ENCODE results near the gene RAP1GAP2.
A peak's percentile ranks its signal among the peaks of the same experiment; 100 is the strongest.
"Not testable (repeated sequence)": the region's sequence is repeated elsewhere in the genome, so short reads cannot be mapped to it uniquely, and the experiment has no call there.

RAP1GAP2 gene

GRCh38 chr17:2796164-2797125, at the start of gene RAP1GAP2:
TSS of gene RAP1GAP2 (plus strand) at chr17:2796438. CDS start at chr17:2796528, 90 bp downstream.
- DNase-seq (ENCODE audit: insufficient read length, low spot score) (no peak), FAIRE-seq (no peak)

GRCh38 chr17:2749058-2749783, 47.0 kb upstream of the RAP1GAP2 start, which contains the start of gene CCDC92B:
TSS of gene CCDC92B (minus strand) at chr17:2749652. CDS start at chr17:2735145, 14,507 bp downstream.
- DNase-seq (ENCODE audit: insufficient read length, low spot score) = no peak
- FAIRE-seq = no peak

- FAIRE-seq = peak; percentile 90
Observed at GRCh38 chr17:2749784-2750181, 46.5 kb upstream of the RAP1GAP2 start.

GRCh38 chr17:2750721-2751120, 45.5 kb upstream of the RAP1GAP2 start:
- FAIRE-seq (no peak), DNase-seq (ENCODE audit: insufficient read length, low spot score) (no peak)

More at GRCh38 chr17:2749784-2750181, 46.5 kb upstream of the RAP1GAP2 start:
- DNase-seq (ENCODE audit: insufficient read length, low spot score) = peak; percentile 91

GRCh38 chr17:2751491-2751890, 44.7 kb upstream of the RAP1GAP2 start:
- FAIRE-seq = no peak
- no peak for DNase-seq (ENCODE audit: insufficient read length, low spot score)

- FAIRE-seq (no peak), DNase-seq (ENCODE audit: insufficient read length, low spot score) (no peak)
Observed at GRCh38 chr17:2755891-2756724, 40.1 kb upstream of the RAP1GAP2 start.

GRCh38 chr17:2758870-2759269, 37.4 kb upstream of the RAP1GAP2 start:
- DNase-seq (ENCODE audit: insufficient read length, low spot score) (no peak), FAIRE-seq (no peak)

GRCh38 chr17:2770129-2770528, 26.1 kb upstream of the RAP1GAP2 start:
- DNase-seq (ENCODE audit: insufficient read length, low spot score) (no peak), FAIRE-seq (no peak)

GRCh38 chr17:2775206-2775605, 21.0 kb upstream of the RAP1GAP2 start:
- FAIRE-seq (no peak), DNase-seq (ENCODE audit: insufficient read length, low spot score) (no peak)

- peak; percentile 33 for FAIRE-seq
- DNase-seq (ENCODE audit: insufficient read length, low spot score) = no peak
Observed at GRCh38 chr17:2776589-2777241, 19.5 kb upstream of the RAP1GAP2 start.

- DNase-seq (ENCODE audit: insufficient read length, low spot score) (no peak), FAIRE-seq (no peak)
Observed at GRCh38 chr17:2777242-2777867, 18.9 kb upstream of the RAP1GAP2 start.

- DNase-seq (ENCODE audit: insufficient read length, low spot score) (no peak), FAIRE-seq (no peak)
Observed at GRCh38 chr17:2778489-2778888, 17.7 kb upstream of the RAP1GAP2 start.

GRCh38 chr17:2779545-2779944, 16.7 kb upstream of the RAP1GAP2 start:
- FAIRE-seq (no peak), DNase-seq (ENCODE audit: insufficient read length, low spot score) (no peak)

GRCh38 chr17:2780256-2780655, 16.0 kb upstream of the RAP1GAP2 start:
- no peak for FAIRE-seq
- no peak for DNase-seq (ENCODE audit: insufficient read length, low spot score)

GRCh38 chr17:2780931-2781454, 15.2 kb upstream of the RAP1GAP2 start:
- DNase-seq (ENCODE audit: insufficient read length, low spot score) (no peak), FAIRE-seq (peak; percentile 26)

- DNase-seq (ENCODE audit: insufficient read length, low spot score) = not testable (repeated sequence)
- peak; percentile 93 for FAIRE-seq
Observed at GRCh38 chr17:2781598-2781997, 14.6 kb upstream of the RAP1GAP2 start.

GRCh38 chr17:2782055-2782454, 14.2 kb upstream of the RAP1GAP2 start:
- peak; percentile 53 for DNase-seq (ENCODE audit: insufficient read length, low spot score)
- FAIRE-seq = peak; percentile 42

GRCh38 chr17:2783310-2784030, 12.8 kb upstream of the RAP1GAP2 start:
- FAIRE-seq (no peak), DNase-seq (ENCODE audit: insufficient read length, low spot score) (no peak)

GRCh38 chr17:2784864-2785263, 11.4 kb upstream of the RAP1GAP2 start:
- no peak for FAIRE-seq
- no peak for DNase-seq (ENCODE audit: insufficient read length, low spot score)

All from HTR-8/SVneo (cell line).